ENCODE measurements around the gene GUCD1. TPM values are rescaled to one million over a fixed set of nuclear protein-coding genes. Genes with fewer than 3 reads are reported as not detected.

Gene GUCD1
- total and polyA plus RNA-seq, 2 of the 13 experiments (the other 11 are each of a cell fraction or from before 2014, with no cell fraction given), result 128 to 245 TPM

DNA sequence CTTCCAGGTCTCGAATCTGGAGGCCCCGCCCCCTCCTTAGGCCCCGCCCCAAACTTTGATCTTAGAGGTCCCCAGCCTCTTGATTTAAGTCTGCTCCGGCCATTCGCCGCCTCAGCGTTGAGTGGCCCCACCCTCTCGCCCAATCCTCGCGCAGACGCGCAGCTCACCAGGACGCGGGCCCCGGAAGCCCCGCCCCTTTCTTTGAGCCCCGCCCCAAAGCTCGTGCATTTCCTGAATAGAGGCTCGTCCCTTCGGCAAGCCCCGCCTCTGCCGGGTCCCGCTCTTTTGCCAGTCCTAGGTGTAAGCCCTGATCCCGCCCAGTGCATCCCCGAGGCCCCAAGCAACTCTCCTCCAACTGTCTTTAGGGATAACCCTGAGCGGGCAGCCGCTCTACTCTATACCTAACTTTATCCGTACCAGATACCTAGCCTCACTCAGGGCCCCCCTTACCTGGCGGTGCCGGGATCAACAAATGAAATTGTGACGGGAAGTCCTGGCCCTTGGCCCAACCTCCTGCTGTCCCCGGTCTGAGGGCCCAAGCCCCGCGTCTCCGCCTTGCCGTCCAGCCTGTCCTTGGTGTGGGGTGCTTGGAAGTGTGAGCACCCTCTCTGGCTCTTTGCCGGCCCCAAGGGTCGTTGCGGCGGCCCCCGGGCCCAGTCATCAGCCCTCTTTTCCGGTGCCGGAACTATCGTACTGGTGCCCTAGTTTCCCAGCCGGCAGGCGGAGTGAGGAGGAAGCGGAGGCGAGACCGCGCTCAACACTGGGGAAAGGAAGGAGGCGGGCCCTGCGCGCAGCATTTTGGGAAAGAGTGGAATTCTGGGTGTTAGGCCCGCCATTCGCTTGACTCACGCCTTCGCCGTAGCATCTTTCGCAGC lies 464 bp upstream of the GUCD1 start, which contains the start of gene SNRPD3 (continued):
- TF ChIP-seq ZNF7 (CRISPR knock-in tag; IDR thresholded peaks at IDR 0.05) (peak; percentile 54), ZNF121 (CRISPR knock-in tag; IDR thresholded peaks at IDR 0.05) (0 out of 2 replicates have a peak, but pooled peaks have one; percentile 14), ZC3H13 (CRISPR knock-in tag; IDR thresholded peaks at IDR 0.05) (no peak), TSC22D2 (CRISPR knock-in tag; IDR thresholded peaks at IDR 0.05; ENCODE audit: borderline replicate concordance) (peak; percentile 84; the same call in 1 of the 2 replicates), SOX5 (CRISPR knock-in tag; IDR thresholded peaks at IDR 0.05; ENCODE audit: borderline replicate concordance) (peak; percentile 19; the same call in 1 of the 2 replicates), ZNF773 (CRISPR knock-in tag; IDR thresholded peaks at IDR 0.05; ENCODE audit: borderline replicate concordance) (no peak), TBX2 (CRISPR knock-in tag; IDR thresholded peaks at IDR 0.05; ENCODE audit: borderline replicate concordance) (peak; percentile 89), DR1 (CRISPR knock-in tag; IDR thresholded peaks at IDR 0.05) (peak; percentile 71; the same call in 1 of the 2 replicates), FOXC1 (CRISPR knock-in tag; IDR thresholded peaks at IDR 0.05; ENCODE audit: borderline replicate concordance) (peak; percentile 80), MYNN (CRISPR knock-in tag; IDR thresholded peaks at IDR 0.05; ENCODE audit: low read depth) (peak; percentile 82; the same call in 1 of the 2 replicates), CC2D1A (CRISPR knock-in tag; IDR thresholded peaks at IDR 0.05) (0 out of 2 replicates have a peak, but pooled peaks have one; percentile 52), ZKSCAN5 (CRISPR knock-in tag; IDR thresholded peaks at IDR 0.05) (no peak), ZNF616 (CRISPR knock-in tag; IDR thresholded peaks at IDR 0.05; ENCODE audit: low read depth) (peak; percentile 81; the same call in 1 of the 2 replicates), NCOA2 (CRISPR knock-in tag; IDR thresholded peaks at IDR 0.05) (peak; percentile 41; the same call in 1 of the 2 replicates), ZNF317 (CRISPR knock-in tag; IDR thresholded peaks at IDR 0.05) (peak; percentile 91), ZNF75D (CRISPR knock-in tag; IDR thresholded peaks at IDR 0.05; ENCODE audit: borderline replicate concordance) (no peak), RBM39 (IDR thresholded peaks at IDR 0.05; ENCODE audit: low read depth, low read length, poor library complexity, severe bottlenecking) (no peak), FOXP1 (IDR thresholded peaks at IDR 0.05) (no peak), FOXP1 (CRISPR knock-in tag; IDR thresholded peaks at IDR 0.05) (peak; percentile 34; the same call in 1 of the 2 replicates), ZNF256 (CRISPR knock-in tag; conservative IDR thresholded peaks at IDR 0.05) (0 out of 2 replicates have a peak, but pooled peaks have one; percentile 74)
- TF ChIP-seq, protein P1, sequence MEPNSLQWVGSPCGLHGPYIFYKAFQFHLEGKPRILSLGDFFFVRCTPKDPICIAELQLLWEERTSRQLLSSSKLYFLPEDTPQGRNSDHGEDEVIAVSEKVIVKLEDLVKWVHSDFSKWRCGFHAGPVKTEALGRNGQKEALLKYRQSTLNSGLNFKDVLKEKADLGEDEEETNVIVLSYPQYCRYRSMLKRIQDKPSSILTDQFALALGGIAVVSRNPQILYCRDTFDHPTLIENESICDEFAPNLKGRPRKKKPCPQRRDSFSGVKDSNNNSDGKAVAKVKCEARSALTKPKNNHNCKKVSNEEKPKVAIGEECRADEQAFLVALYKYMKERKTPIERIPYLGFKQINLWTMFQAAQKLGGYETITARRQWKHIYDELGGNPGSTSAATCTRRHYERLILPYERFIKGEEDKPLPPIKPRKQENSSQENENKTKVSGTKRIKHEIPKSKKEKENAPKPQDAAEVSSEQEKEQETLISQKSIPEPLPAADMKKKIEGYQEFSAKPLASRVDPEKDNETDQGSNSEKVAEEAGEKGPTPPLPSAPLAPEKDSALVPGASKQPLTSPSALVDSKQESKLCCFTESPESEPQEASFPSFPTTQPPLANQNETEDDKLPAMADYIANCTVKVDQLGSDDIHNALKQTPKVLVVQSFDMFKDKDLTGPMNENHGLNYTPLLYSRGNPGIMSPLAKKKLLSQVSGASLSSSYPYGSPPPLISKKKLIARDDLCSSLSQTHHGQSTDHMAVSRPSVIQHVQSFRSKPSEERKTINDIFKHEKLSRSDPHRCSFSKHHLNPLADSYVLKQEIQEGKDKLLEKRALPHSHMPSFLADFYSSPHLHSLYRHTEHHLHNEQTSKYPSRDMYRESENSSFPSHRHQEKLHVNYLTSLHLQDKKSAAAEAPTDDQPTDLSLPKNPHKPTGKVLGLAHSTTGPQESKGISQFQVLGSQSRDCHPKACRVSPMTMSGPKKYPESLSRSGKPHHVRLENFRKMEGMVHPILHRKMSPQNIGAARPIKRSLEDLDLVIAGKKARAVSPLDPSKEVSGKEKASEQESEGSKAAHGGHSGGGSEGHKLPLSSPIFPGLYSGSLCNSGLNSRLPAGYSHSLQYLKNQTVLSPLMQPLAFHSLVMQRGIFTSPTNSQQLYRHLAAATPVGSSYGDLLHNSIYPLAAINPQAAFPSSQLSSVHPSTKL (CRISPR knock-in tag; IDR thresholded peaks at IDR 0.05), result peak; percentile 61; the same call in 1 of the 2 replicates
- TF ChIP-seq, protein P2, sequence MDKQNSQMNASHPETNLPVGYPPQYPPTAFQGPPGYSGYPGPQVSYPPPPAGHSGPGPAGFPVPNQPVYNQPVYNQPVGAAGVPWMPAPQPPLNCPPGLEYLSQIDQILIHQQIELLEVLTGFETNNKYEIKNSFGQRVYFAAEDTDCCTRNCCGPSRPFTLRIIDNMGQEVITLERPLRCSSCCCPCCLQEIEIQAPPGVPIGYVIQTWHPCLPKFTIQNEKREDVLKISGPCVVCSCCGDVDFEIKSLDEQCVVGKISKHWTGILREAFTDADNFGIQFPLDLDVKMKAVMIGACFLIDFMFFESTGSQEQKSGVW (CRISPR knock-in tag; IDR thresholded peaks at IDR 0.05; ENCODE audit: borderline replicate concordance), result 0 out of 2 replicates have a peak, but pooled peaks have one; percentile 21
- TF ChIP-seq, protein P3, sequence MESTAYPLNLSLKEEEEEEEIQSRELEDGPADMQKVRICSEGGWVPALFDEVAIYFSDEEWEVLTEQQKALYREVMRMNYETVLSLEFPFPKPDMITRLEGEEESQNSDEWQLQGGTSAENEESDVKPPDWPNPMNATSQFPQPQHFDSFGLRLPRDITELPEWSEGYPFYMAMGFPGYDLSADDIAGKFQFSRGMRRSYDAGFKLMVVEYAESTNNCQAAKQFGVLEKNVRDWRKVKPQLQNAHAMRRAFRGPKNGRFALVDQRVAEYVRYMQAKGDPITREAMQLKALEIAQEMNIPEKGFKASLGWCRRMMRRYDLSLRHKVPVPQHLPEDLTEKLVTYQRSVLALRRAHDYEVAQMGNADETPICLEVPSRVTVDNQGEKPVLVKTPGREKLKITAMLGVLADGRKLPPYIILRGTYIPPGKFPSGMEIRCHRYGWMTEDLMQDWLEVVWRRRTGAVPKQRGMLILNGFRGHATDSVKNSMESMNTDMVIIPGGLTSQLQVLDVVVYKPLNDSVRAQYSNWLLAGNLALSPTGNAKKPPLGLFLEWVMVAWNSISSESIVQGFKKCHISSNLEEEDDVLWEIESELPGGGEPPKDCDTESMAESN (CRISPR knock-in tag; conservative IDR thresholded peaks at IDR 0.05), result peak; percentile 87
